Umbilical cord (tissue), 2 donors: ENCODE results near the gene RALGPS1. TPM values are rescaled to one million over a fixed set of nuclear protein-coding genes. Genes with fewer than 3 reads are reported as not detected.
A peak's percentile ranks its signal among the peaks of the same experiment; 100 is the strongest.

Experiments used
- DNase-seq: peaks from one replicate; pipeline ENCODE4 v3.0.0-alpha.2; 2015; ENCODE audit warnings: low spot score
- total RNA-seq: library from RNA; depleted of rRNA; stranded (reverse); fragments of >200 nt; gene quantifications from one replicate; pipeline ENCODE4 v1.2.3, GENCODE V29; 2014; ENCODE audit warnings: low replicate concordance; ENCODE audit not compliant: insufficient read depth

RALGPS1 gene
- total RNA-seq, 1 donor from 2014 or later, result 2.9 TPM

- no peak for DNase-seq
Measured at GRCh38 chr9:127076860-127077643, 162.5 kb downstream of the RALGPS1 start.

- no peak for DNase-seq
Measured at GRCh38 chr9:127077644-127077946, 163.0 kb downstream of the RALGPS1 start.

GRCh38 chr9:127078336-127078735 lies 163.8 kb downstream of the RALGPS1 start:
- peak; percentile 43 for DNase-seq

- no peak for DNase-seq
Measured at GRCh38 chr9:127078988-127079387, 164.4 kb downstream of the RALGPS1 start.

GRCh38 chr9:127079446-127080140 lies 165.0 kb downstream of the RALGPS1 start:
- DNase-seq, result no peak

GRCh38 chr9:127081250-127082185 lies 166.9 kb downstream of the RALGPS1 start:
- no peak for DNase-seq

GRCh38 chr9:127083138-127083980 lies 168.8 kb downstream of the RALGPS1 start:
- no peak for DNase-seq

- DNase-seq, result peak; percentile 73
Measured at GRCh38 chr9:127084076-127085039, 169.8 kb downstream of the RALGPS1 start.

- no peak for DNase-seq
Measured at GRCh38 chr9:127085186-127085585, 170.6 kb downstream of the RALGPS1 start.

- no peak for DNase-seq
Measured at GRCh38 chr9:127086771-127087170, 172.2 kb downstream of the RALGPS1 start.

GRCh38 chr9:127087411-127087810 lies 172.8 kb downstream of the RALGPS1 start:
- DNase-seq, result no peak

- DNase-seq, result no peak
Measured at GRCh38 chr9:127087836-127088235, 173.3 kb downstream of the RALGPS1 start.

GRCh38 chr9:127088724-127089615 lies 174.4 kb downstream of the RALGPS1 start:
- DNase-seq, result no peak

- no peak for DNase-seq
Measured at GRCh38 chr9:127089631-127090081, 175.1 kb downstream of the RALGPS1 start.

GRCh38 chr9:127090341-127090985 lies 175.9 kb downstream of the RALGPS1 start:
- peak; percentile 27 for DNase-seq

- no peak for DNase-seq
Measured at GRCh38 chr9:127091526-127091925, 176.9 kb downstream of the RALGPS1 start.

- DNase-seq, result no peak
Measured at GRCh38 chr9:127092041-127092608, 177.5 kb downstream of the RALGPS1 start.
